Activated B cell treated with CpG ODN at 0.5 μM for 24 hours (primary cell): ENCODE results near the gene ICA1. TPM values are rescaled to one million over a fixed set of nuclear protein-coding genes. Genes with fewer than 3 reads are reported as not detected.

ENCODE experiments used
- ATAC-seq: fragments of 200-7000 bp; cut with Tn5 transposase; one replicate; pipeline ENCODE4 v1.10.0; 2021; ENCODE audit warnings: low read depth, mild to moderate bottlenecking, moderate library complexity
- CTCF ChIA-PET: fragments of 350-600 bp; sonication (Branson Sonifier 250); formaldehyde crosslinking; loops from one replicate; lab custom pipeline; 2021; ENCODE audit warnings: antibody characterized with exemption; lab: Charles Lee
- POLR2A ChIA-PET: fragments of 350-600 bp; sonication (Branson Sonifier 250); formaldehyde crosslinking; loops from one replicate; lab custom pipeline; 2021; ENCODE audit warnings: antibody characterized with exemption; lab: Charles Lee
- DNase-seq: peaks from one replicate; pipeline ENCODE4 v3.0.0; 2022
- H3K27ac Mint-ChIP-seq: one replicate; pipeline ENCODE4 v1.8.0; 2020; ENCODE audit warnings: mixed read lengths
- H3K27me3 Mint-ChIP-seq: one replicate; pipeline ENCODE4 v1.8.0; 2021; ENCODE audit warnings: mixed read lengths
- H3K36me3 Mint-ChIP-seq: one replicate; pipeline ENCODE4 v1.8.0; 2021; ENCODE audit warnings: low read depth, mixed read lengths
- H3K4me1 Mint-ChIP-seq: one replicate; pipeline ENCODE4 v1.8.0; 2021; ENCODE audit warnings: mixed read lengths
- H3K4me3 Mint-ChIP-seq: one replicate; pipeline ENCODE4 v1.8.0; 2020; ENCODE audit warnings: mild to moderate bottlenecking, mixed read lengths
- H3K9me3 Mint-ChIP-seq: one replicate; pipeline ENCODE4 v1.8.0; 2020; ENCODE audit warnings: mixed read lengths
- CTCF ChIP-seq: fragments of 200-600 bp; IDR thresholded peaks from one replicate; pipeline ENCODE4 v1.8.0; 2022; ENCODE audit warnings: antibody characterized with exemption, mild to moderate bottlenecking
- intact Hi-C: fragments of 100-400 bp; cut with micrococcal nuclease; formaldehyde crosslinking; loops from one replicate; pipeline ENCODE4 v1.15.1; 2024
- total RNA-seq: library from RNA; stranded (reverse); gene quantifications from 2 replicates; pipeline ENCODE4 v1.2.3, GENCODE V29; 2022

The ICA1 gene
- total RNA-seq, 1 donor from 2014 or later = not detected

GRCh38 chr7:8258166-8258565, 3.8 kb downstream of the ICA1 start:
- no peak for TF ChIP-seq CTCF
- ChIA-PET CTCF (no interaction called here), POLR2A (no interaction called here)
- H3K4me1 Mint-ChIP-seq = peaks cover 9% of the 10 kb centered on the region
- intact Hi-C loops = no loop called here
- peaks cover 34% of the 10 kb centered on the region for H3K27me3 Mint-ChIP-seq
- no peak overlapping the region for H3K4me3 Mint-ChIP-seq
- ATAC-seq = no peak
- no peak overlapping the region for H3K27ac Mint-ChIP-seq
- H3K9me3 Mint-ChIP-seq = no peaks in the 10 kb centered on the region
- H3K36me3 Mint-ChIP-seq = no peaks in the 10 kb centered on the region
- DNase-seq = no peak

- peaks cover 5% of the 10 kb centered on the region for H3K4me1 Mint-ChIP-seq
- no peak for ATAC-seq
- no peak for TF ChIP-seq CTCF
- POLR2A ChIA-PET = interaction anchor here (1.4 kb wide), 1 partner anchor 12 kb away, joined by 3 read pairs; no protein-coding TSS in a partner anchor
- no peaks in the 10 kb centered on the region for H3K36me3 Mint-ChIP-seq
- peaks cover 24% of the 10 kb centered on the region for H3K27me3 Mint-ChIP-seq
- H3K9me3 Mint-ChIP-seq = no peaks in the 10 kb centered on the region
- DNase-seq = no peak
- CTCF ChIA-PET = no interaction called here
- no peak overlapping the region for H3K4me3 Mint-ChIP-seq
- no peak overlapping the region for H3K27ac Mint-ChIP-seq
- intact Hi-C loops = no loop called here
These were observed 6.0 kb downstream of the ICA1 start for GRCh38 chr7:8255680-8256655.

- ChIA-PET CTCF (interaction anchor here (0.7 kb wide), 1 partner anchor 1174 kb away, joined by 3 read pairs; no protein-coding TSS in a partner anchor), POLR2A (interaction anchor here (1.4 kb wide), 1 partner anchor 13 kb away, joined by 3 read pairs; no protein-coding TSS in a partner anchor)
- intact Hi-C loops = no loop called here
- no peak overlapping the region for H3K4me3 Mint-ChIP-seq
- peaks cover 17% of the 10 kb centered on the region for H3K27me3 Mint-ChIP-seq
- ATAC-seq (no peak), DNase-seq (no peak)
- TF ChIP-seq CTCF = no peak
- no peaks in the 10 kb centered on the region for H3K9me3 Mint-ChIP-seq
- no peaks in the 10 kb centered on the region for H3K36me3 Mint-ChIP-seq
- no peaks in the 10 kb centered on the region for H3K4me1 Mint-ChIP-seq
- H3K27ac Mint-ChIP-seq = no peak overlapping the region
These were observed 7.3 kb downstream of the ICA1 start for GRCh38 chr7:8254667-8255066.

- Mint-ChIP-seq H3K36me3 (no peaks in the 10 kb centered on the region), H3K4me3 (no peak overlapping the region), H3K27me3 (peaks cover 15% of the 10 kb centered on the region), H3K9me3 (no peaks in the 10 kb centered on the region), H3K27ac (no peak overlapping the region), H3K4me1 (no peaks in the 10 kb centered on the region)
- POLR2A ChIA-PET = no interaction called here
- no peak for TF ChIP-seq CTCF
- DNase-seq (no peak), ATAC-seq (no peak)
- CTCF ChIA-PET = interaction anchor here (0.7 kb wide), 1 partner anchor 1174 kb away, joined by 3 read pairs; no protein-coding TSS in a partner anchor
- intact Hi-C loops = no loop called here
These were observed 7.8 kb downstream of the ICA1 start for GRCh38 chr7:8254215-8254614.

GRCh38 chr7:8251195-8251594, 10.8 kb downstream of the ICA1 start:
- intact Hi-C loops = no loop called here

More at GRCh38 chr7:8251195-8251594, 10.8 kb downstream of the ICA1 start:
- ChIA-PET CTCF (no interaction called here), POLR2A (no interaction called here)
- DNase-seq (no peak), ATAC-seq (no peak)
- Mint-ChIP-seq H3K36me3 (no peaks in the 10 kb centered on the region), H3K27ac (no peak overlapping the region), H3K27me3 (peaks cover 16% of the 10 kb centered on the region), H3K4me3 (no peak overlapping the region), H3K9me3 (no peaks in the 10 kb centered on the region), H3K4me1 (no peaks in the 10 kb centered on the region)
- no peak for TF ChIP-seq CTCF
